ENCODE measurements around the gene ANKRD50. TPM values are rescaled to one million over a fixed set of nuclear protein-coding genes. Genes with fewer than 3 reads are reported as not detected.

Gene ANKRD50
- total and polyA plus RNA-seq, 9 of the 15 experiments (the other 6 are each of a cell fraction or from before 2014, with no cell fraction given) = 2.0 to 8.0 (median 6.2) TPM

DNA sequence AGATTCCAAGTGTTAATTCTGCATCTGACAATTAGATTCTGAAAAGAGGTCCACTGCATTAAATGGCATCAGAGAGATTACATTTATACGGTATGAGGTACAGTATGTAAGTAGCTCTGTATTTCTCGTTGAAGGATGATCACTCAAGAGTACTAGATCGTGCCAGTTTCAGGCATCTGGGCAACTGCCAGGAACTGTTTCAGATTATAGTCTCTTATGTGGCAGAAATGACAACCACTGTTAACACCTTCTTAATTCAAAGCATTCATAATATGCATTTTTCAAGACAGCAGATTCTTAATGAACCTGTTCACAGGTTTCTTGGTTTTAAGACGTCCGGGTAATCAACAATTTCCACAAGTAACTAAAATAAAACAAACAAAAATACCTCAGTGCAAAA is 1.6 kb downstream of the ANKRD50 start:
- ChIA-PET CTCF (ENCODE audit: low intra/inter-chr PET ratio) (no interaction called here), POLR2A (no interaction called here)
- Histone ChIP-seq H3K9me3 (replicated peaks; ENCODE audit: control insufficient read depth, insufficient read depth, low read depth, low read length) (no peaks in the 10 kb centered on the region), H3K4me2 (ENCODE audit: insufficient read depth, low read length) (peak overlapping the region; percentile 82), H3K27ac (ENCODE audit: extremely low read depth, low read depth, low read length) (peak overlapping the region; percentile 87; the same call in 2 of the 3 replicates), H3K4me3 (peak overlapping the region; percentile 78), H4K20me1 (replicated peaks; ENCODE audit: control insufficient read depth, insufficient read depth, low read length) (no peaks in the 10 kb centered on the region), H2AFZ (ENCODE audit: low read depth, low read length) (no peak overlapping the region), H3K36me3 (ENCODE audit: control insufficient read depth, insufficient read depth, low read length) (peaks cover 11% of the 10 kb centered on the region), H3K9ac (ENCODE audit: insufficient read depth in 1 of 2, low read depth in 2 of 2, low read length in 2 of 2) (peak overlapping the region in 1 of 2 experiments; percentile 71; a peak in 3 of 4 replicates), H3K27me3 (ENCODE audit: control insufficient read depth in 2 of 2, insufficient read depth in 2 of 2, low read length in 2 of 2) (no peaks in the 10 kb centered on the region), H3K79me2 (ENCODE audit: control insufficient read depth, insufficient read depth, low read length) (peaks cover 60% of the 10 kb centered on the region), H3K4me1 (replicated peaks in 1 of 2; ENCODE audit: control insufficient read depth in 2 of 2, insufficient read depth in 2 of 2, low read length in 2 of 2) (peaks cover 9 to 10% of the 10 kb centered on the region in 2 experiments), H3K9me1 (ENCODE audit: control insufficient read depth, insufficient read depth, low read length) (no peaks in the 10 kb centered on the region)
- BruUV-seq (replicated peaks) = no TSS peak
- no peak for ATAC-seq
- TF ChIP-seq STAT5B (CRISPR knock-in tag; IDR thresholded peaks at IDR 0.05) (no peak), GABPB2 (CRISPR knock-in tag; conservative IDR thresholded peaks at IDR 0.05) (no peak), MCM3 (IDR thresholded peaks at IDR 0.05) (no peak), IRF2 (CRISPR knock-in tag; IDR thresholded peaks at IDR 0.05) (no peak), HCFC1 (IDR thresholded peaks at IDR 0.05; ENCODE audit: low read depth, low read length) (no peak), MYBL2 (IDR thresholded peaks at IDR 0.05; ENCODE audit: low read depth) (no peak), MYBL2 (CRISPR knock-in tag; IDR thresholded peaks at IDR 0.05; ENCODE audit: borderline replicate concordance) (no peak), PTTG1 (tag; IDR thresholded peaks at IDR 0.05; ENCODE audit: low read depth) (no peak), GTF2E2 (tag; IDR thresholded peaks at IDR 0.05) (no peak), SIN3B (IDR thresholded peaks at IDR 0.05; ENCODE audit: low read depth) (no peak), ZNF696 (CRISPR knock-in tag; conservative IDR thresholded peaks at IDR 0.05) (no peak), POLR3G (IDR thresholded peaks at IDR 0.05; ENCODE audit: extremely low read depth, insufficient read length, insufficient replicate concordance) (no peak), TAF1 (IDR thresholded peaks at IDR 0.05; ENCODE audit: control insufficient read depth, extremely low read depth, insufficient read depth, low read length, severe bottlenecking) (no peak)
- TF ChIP-seq, protein P1, sequence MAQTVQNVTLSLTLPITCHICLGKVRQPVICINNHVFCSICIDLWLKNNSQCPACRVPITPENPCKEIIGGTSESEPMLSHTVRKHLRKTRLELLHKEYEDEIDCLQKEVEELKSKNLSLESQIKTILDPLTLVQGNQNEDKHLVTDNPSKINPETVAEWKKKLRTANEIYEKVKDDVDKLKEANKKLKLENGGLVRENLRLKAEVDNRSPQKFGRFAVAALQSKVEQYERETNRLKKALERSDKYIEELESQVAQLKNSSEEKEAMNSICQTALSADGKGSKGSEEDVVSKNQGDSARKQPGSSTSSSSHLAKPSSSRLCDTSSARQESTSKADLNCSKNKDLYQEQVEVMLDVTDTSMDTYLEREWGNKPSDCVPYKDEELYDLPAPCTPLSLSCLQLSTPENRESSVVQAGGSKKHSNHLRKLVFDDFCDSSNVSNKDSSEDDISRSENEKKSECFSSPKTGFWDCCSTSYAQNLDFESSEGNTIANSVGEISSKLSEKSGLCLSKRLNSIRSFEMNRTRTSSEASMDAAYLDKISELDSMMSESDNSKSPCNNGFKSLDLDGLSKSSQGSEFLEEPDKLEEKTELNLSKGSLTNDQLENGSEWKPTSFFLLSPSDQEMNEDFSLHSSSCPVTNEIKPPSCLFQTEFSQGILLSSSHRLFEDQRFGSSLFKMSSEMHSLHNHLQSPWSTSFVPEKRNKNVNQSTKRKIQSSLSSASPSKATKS (CRISPR knock-in tag; IDR thresholded peaks at IDR 0.05) = no peak
- TF ChIP-seq, protein P2, sequence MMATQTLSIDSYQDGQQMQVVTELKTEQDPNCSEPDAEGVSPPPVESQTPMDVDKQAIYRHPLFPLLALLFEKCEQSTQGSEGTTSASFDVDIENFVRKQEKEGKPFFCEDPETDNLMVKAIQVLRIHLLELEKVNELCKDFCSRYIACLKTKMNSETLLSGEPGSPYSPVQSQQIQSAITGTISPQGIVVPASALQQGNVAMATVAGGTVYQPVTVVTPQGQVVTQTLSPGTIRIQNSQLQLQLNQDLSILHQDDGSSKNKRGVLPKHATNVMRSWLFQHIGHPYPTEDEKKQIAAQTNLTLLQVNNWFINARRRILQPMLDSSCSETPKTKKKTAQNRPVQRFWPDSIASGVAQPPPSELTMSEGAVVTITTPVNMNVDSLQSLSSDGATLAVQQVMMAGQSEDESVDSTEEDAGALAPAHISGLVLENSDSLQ (IDR thresholded peaks at IDR 0.05) = no peak
- TF ChIP-seq, protein P3, sequence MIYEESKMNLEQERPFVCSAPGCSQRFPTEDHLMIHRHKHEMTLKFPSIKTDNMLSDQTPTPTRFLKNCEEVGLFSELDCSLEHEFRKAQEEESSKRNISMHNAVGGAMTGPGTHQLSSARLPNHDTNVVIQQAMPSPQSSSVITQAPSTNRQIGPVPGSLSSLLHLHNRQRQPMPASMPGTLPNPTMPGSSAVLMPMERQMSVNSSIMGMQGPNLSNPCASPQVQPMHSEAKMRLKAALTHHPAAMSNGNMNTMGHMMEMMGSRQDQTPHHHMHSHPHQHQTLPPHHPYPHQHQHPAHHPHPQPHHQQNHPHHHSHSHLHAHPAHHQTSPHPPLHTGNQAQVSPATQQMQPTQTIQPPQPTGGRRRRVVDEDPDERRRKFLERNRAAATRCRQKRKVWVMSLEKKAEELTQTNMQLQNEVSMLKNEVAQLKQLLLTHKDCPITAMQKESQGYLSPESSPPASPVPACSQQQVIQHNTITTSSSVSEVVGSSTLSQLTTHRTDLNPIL (CRISPR knock-in tag; IDR thresholded peaks at IDR 0.05) = no peak
- WGBS (ENCODE audit: insufficient coverage, low coverage, missing lambda C conversion rate) = 8% methylated on average over 5 of the region's 5 CpGs
- no peak for DNase-seq (ENCODE audit: extremely low read depth in 1 of 4, low spot score in 3 of 4)
- no peak for FAIRE-seq
- intact Hi-C loops (cut with micrococcal nuclease) (loop anchor here (5.0 to 10.0 kb wide), 4 partner anchors 116 to 574 kb away; no protein-coding TSS in a partner anchor), in situ Hi-C loops (cut with MboI) (no loop called here)
